ENCODE results near the gene MT1A.

MT1A gene

DNA sequence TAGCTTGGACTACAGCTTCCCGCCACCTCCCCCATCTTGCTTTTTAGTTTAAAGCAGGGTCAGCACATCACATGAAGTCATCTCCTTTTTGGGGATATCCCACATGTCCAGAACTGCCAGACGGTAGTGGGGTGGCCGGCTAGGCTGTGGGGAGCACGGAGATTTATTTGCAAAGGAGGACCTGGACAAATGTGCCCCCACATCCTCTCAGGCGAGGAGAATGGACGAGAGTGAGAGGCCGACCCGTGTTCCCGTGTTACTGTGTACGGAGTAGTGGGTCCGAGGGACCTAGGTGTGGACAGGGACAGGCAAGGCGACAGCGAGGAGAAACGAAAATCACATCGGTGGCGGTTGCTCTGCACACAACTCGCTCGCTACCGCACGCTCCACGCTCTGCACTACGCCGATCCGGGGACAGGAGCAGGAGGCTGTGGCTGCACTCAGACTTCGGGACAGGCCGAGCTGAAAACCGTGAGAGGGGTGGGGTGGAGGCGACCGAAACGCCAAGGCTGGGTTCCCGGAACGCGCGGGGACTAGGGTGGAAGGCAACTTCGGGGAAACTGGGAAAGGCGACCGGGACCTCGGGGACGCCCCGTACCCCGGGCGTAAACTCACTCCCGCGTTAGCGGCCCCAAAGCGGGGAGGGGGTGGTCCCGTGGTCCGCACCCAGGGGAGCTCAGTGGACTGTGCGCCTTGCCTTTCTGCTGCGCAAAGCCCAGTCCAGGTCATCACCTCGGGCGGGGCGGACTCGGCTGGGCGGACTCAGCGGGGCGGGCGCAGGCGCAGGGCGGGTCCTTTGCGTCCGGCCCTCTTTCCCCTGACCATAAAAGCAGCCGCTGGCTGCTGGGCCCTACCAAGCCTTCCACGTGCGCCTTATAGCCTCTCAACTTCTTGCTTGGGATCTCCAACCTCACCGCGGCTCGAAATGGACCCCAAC, at the start of gene MT1A:
Gene MT1A (plus strand): TSS at position 853 of the 937 bp plus-strand sequence. CDS start 73 bp downstream, at position 926.
- DNase-seq, result peak in 1 of 2 donors; percentile 40

DNA sequence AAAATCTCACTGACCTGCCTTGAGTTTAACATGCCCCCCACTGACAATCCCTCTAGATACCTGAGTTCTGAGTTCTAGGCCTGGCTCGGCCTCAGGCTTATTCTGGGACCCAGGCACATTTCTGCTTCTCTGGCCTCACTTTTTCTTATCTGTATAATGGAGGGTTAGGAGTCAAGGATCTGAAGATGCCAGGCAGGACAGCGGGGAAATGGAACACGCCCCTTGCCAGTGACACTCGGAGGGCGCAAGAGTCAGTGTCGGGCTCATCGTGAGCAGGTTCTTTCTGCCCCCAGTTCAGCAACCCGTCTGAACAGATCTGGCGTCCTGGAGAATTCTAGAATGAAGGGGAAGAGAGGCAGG, 49.7 kb upstream of the MT1A start:
- DNase-seq, result no peak

DNA sequence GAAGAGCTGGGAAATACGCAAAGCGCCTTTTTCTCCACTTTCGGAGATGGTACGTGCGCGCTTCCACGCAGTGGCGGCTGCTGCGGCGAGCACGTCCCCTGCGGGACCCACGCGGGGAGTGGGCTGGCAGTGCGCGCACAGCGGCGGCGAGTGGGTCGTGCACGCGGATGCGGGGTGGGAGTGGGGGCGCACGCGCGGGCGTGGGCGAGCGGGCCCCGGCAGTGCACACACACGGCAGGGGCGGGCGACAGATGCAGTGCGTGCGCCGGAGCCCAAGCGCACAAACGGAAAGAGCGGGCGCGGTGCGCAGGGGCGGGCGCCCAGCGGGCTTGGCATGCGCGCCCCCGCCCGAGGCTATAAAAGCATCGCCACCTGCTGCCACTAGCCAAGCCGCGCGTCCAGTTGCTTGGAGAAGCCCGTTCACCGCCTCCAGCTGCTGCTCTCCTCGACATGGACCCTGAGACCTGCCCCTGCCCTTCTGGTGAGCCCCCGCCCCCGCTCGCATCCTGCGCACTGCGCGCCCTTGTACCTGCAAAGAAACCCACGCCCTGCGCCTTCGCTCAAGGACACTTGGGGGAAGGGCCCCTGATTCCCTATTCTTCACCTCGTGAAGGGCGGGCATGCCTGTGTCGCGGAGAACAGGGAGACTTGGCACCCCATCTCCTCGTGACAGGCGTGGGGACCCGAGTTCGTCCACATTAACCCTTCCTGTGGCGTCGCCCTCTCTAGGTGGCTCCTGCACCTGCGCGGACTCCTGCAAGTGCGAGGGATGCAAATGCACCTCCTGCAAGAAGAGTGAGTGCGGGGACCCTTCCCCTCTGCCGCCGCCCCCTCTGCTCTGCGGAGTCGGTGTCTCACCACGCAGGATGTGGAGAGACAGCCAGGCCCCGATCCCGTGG, 49.1 kb upstream of the MT1A start, which contains the start of gene MT3:
Gene MT3 (plus strand): TSS at position 388 of the 899 bp plus-strand sequence. CDS start 63 bp downstream, at position 451.
- DNase-seq, result no peak

DNA sequence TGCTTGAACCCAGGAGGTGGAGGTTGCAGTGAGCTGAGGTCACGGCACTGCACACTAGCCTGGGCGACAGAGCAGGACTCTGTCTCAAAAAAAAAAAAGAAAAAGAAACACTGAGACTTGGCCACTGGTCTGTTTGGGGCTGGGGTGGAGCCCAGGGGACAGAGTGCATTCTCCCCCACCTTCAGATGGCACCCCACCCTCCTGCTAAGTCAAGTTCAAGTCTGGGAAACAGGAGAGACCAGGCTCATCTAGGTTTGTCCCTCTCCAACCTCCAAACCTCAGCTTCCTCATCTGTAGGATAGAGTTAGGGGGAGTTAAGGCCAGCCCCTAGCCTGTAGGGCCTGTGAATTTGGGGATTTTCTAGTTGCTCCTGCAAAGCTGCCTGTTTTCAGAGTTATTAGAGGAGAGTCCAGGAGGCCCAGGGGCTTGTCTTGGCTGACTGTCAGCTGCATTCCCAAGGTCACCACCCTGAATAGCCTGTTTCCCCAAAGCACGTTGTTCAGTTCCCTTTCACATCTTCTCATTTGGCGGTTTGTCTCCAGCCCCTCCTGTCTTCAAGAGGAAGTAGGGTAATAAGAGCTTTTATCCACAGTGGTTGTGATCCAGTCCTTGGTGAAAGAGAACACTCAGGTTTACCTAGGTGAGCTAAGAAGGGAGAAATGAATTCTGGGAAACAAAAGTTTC, 46.9 kb upstream of the MT1A start:
- peak; percentile 18 to 31 for DNase-seq

DNA sequence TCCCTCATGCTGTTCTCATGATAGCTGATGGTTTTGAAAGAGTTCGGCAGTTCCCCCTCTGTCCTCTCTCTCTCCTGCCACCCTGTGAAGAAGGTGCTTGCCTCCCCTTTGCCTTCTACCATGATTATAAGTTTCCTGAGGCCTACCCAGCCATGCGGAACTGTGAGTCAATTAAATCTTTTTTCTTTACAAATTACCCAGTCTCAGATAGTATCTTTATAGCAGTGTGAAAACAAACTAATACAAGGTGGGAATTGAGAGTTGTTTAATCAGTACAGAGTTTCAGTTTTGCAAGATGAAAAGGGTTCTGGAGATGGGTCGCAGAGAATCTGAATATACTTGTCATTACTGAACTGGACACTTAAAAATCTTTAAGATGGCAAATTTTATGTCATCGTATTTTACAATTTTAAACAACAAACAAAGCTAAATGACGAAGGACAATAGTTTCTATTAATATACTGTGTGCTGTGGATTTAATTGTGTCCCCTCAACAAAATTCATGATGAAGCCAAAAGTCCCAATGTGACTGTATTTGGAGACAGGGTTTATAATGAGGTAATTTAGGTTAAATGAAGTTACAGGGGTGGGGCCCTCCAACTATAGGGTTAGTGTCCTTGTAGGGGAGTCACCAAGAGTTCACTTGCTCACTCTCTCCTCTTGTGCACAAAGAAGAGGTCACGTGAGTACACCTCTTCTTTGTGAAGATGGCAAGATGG, 44.7 kb upstream of the MT1A start:
- no peak for DNase-seq

DNA sequence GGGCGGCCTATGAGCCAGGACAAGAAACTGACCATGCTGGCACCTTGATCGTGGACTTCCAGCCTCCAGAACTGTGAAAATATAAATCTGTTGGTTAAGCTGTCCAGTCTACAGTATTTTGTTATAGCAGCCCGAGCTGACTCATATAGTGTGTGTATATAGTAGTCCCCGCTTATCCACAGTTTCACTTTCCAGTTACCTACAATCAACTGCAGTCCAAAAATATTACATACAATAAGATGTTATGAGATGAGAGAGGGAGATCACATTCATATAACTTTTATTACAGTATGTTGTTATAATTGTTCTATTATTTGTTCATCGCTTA, 44.2 kb upstream of the MT1A start:
- DNase-seq, result no peak

DNA sequence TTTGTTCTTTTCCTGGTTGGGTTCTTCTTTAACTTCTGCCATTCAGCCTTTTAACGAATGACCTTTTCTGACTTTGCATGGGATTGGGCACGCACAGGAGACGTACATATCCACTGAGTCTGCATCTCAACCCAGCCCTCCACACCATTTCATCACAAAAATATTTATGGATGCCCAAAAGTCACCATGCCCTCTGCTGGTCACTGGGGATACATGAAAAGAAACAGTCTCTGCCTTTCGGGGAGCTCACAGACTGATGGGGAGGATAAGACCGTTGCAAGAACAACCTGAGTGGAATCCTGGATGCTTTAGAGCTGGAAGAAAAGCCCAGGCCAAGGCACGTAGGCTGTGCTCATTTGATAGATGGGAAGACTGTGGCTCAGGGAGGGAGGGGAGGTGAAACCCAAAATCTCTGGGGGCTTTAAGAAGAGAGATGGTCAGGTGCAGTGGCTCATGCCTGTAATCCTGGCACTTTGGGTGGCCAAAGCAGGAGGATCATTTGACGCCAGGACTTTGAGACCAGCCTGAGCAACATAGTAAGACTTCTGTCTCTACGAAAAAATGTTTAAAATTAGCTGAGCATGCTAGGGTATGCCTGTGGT, 38.0 kb upstream of the MT1A start:
- DNase-seq, result peak; percentile 48 to 72

DNA sequence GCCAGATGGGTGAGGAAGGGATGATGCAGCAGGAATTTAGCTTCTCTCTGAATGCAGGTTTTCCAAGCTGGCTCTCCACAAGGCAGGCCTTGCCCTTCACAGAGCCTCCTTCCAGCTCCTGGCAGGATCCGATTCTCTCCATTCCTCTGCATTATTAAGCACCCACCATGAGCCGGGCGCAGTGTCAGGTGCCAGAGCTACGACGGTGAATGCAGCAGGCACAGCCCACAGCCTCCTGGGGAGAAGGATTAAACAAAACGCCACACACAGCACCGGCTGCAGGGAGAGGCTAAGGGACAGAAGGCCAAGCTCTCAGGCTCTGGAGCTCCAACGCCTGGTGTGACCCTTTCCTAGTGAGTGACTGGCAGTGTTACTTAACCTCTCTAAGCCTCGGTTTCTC, 37.1 kb upstream of the MT1A start:
- DNase-seq, result no peak

DNA sequence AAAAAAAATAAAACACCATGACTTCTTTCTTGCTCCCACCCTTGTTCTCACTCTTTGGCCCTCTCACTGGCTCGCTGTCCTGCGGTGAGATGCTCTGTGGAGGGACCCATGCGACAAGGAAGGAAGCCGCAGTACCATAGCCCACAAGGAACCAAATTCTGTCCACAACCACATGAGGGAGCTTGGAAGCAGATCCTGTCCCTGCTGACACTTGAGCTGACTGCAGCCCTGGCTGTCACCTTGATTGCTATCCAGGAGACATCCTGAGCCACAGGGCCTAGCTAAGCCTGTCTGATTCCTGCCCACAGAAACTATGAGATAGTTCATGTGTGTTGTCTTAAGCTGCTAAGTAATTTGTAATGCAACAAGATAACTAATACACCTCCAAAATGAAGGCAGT, 34.9 kb upstream of the MT1A start:
- peak; percentile 47 to 65 for DNase-seq

DNA sequence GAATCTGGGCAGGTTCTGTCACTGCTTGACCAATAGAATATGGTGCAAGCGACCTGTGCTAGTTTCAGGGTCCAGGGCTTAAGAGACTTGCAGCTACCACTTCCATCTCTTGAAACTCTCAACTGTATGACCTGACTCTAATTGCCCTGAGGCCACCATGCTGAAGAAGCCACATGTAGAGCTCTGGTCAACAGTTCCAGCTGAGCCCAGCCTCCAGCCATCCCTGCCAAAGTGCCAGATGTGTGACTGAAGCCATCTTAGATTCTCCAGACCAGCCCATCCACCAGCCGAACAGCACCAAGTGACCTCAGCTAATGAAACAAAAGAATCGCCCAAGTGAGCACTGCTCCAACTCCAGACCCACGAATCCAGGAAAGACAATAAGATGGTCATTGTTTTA, 33.5 kb upstream of the MT1A start:
- DNase-seq, result no peak

DNA sequence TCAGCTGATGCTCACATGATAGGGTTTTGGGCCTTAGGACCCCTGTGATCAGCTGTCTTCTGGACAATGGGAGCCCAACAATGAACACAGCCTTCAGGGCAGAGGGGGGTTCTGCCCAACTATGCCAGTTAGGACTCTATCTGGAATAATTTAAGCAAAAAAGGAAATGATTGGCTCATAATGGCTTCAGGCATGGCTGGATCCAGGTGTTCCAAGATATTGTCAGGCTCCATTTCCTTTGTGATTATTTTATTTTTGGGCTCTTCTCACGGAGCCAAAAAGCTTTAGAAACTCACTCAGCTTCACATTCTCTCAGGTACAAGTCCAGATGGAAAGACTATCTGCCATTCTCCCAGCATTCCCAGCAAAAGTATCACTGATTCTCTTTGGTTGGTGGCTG, 33.0 kb upstream of the MT1A start:
- DNase-seq, result no peak

DNA sequence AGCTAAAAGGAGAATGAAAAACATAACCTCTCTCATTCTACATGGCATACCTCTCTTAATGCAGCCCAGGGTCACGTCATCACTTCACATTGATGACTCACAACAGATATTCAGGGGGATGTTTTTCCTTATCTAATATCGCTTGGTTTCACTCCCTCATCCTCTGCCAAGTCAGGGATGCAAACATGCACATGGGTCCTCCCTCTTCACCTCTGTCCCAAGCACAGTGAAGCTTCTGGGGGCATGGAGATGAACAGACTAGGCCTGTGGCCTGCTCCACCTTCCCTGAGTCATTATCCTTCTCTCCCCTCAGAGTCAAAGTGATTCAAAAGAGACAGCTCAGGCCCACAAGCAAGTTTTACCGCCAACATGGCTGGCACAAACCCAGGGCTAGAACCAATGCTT, 32.4 kb upstream of the MT1A start:
- no peak for DNase-seq

DNA sequence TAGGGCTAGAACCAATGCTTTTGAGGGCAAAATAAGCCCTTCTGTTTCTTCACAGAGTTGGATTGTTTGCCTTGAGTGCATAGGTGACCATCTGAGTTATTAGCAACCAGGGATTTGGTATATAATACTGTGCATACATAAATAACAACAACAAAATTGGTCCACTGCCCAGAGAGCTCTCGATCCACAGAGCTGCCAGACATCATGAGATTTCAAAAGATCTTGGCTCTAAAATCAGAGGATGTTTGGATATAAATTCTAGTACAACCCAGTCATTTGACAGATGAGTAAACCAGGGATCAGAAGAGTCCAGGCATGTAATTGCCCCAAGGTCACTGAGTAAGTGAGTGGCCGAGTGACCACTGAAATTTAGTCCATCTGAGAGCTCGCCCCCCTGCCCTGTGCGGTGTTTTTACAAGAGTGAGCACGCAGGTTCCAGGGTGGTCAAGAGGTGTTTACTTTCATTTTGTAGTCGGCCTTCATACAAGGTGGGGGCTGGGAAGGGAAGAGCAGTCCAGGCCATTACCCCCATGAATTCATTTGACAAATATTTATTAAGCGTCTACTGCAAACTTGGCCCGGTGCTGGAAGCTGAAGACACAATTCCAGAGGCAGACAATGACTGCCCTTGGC, 31.9 kb upstream of the MT1A start:
- DNase-seq, result no peak

DNA sequence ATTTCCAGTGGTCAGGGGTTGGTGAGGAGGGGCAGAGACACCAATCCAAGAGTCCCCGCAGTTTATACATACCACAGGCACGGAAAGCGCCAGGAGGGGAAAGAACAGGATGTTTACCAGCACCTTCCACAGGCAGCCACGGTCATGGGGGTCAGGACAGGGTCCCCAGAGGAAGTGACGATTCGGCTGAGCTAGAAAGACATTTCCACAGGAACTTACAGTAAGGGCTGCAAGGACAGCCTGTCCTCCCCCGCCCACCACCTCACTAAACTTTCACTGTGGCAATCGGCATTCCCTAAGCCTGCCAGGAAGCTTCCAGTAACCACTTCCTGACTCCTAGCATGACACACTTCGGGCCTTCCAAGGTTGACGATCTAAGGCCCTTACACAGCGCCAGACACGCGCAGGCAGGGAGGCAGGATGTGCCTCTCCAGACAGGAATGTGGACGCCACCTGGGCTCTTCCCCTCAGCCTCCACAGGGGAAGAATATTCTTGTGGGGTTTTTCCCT, 31.3 kb upstream of the MT1A start:
- peak in 1 of 2 donors; percentile 62 for DNase-seq

DNA sequence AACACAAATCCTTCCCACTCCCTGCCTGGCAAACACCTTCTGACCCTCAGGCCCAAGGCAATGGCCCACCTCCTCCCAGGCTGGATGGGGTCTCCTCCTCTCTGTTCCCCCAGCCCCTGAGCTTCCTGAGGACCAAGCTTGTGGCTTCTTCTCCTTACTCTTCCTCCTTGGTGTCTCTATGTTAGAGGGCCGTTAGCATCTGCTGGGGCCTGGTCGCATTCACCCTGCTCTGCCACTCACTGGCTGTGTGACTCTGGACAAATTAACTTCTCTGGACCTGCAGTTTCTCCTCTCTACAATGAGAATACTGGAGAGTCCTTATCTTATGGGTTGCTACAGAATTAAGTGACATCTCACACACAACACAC, 30.8 kb upstream of the MT1A start:
- DNase-seq, result no peak

DNA sequence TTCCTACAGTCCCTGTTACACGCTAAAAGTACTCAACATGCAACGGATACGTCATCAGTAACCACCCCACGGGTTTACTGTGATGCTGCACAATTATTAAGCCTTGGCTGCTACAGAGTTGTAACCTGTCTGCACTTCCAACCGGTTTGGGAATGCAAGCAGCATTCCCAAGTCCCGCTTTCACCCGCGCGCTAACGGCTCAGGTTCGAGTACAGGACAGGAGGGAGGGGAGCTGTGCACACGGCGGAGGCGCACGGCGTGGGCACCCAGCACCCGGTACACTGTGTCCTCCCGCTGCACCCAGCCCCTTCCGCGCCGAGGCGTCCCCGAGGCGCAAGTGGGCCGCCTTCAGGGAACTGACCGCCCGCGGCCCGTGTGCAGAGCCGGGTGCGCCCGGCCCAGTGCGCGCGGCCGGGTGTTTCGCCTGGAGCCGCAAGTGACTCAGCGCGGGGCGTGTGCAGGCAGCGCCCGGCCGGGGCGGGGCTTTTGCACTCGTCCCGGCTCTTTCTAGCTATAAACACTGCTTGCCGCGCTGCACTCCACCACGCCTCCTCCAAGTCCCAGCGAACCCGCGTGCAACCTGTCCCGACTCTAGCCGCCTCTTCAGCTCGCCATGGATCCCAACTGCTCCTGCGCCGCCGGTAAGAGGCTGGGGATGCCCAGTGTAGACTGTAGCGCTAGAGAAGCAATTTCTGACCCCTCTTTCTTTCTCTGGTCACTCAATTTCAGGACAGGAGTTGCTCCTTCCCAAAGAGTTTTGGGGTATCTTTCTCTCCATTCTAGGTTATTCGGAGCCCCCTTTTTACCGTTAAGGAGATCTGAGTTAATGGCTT, 30.2 kb upstream of the MT1A start, which contains the start of gene MT2A:
Gene MT2A (plus strand): TSS at position 542 of the 833 bp plus-strand sequence. CDS start 72 bp downstream, at position 614.
- peak; percentile 96 for DNase-seq

DNA sequence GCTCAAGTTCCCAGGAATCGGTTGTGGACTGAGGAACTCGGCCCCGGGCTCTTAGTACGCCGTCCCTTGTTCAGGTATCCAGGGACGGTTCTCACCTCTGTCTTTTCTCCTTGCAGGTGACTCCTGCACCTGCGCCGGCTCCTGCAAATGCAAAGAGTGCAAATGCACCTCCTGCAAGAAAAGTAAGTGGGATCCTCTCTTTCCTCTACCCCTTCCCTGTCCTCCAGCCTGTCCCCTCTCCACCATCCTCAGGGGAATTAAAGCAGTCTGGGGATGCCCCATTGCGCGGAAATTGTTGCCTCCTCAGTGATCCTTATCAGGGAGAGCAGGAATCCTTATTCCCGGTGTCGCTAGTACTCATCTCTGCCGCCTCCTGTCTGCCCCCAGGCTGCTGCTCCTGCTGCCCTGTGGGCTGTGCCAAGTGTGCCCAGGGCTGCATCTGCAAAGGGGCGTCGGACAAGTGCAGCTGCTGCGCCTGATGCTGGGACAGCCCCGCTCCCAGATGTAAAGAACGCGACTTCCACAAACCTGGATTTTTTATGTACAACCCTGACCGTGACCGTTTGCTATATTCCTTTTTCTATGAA, 29.5 kb upstream of the MT1A start:
- DNase-seq, result no peak

DNA sequence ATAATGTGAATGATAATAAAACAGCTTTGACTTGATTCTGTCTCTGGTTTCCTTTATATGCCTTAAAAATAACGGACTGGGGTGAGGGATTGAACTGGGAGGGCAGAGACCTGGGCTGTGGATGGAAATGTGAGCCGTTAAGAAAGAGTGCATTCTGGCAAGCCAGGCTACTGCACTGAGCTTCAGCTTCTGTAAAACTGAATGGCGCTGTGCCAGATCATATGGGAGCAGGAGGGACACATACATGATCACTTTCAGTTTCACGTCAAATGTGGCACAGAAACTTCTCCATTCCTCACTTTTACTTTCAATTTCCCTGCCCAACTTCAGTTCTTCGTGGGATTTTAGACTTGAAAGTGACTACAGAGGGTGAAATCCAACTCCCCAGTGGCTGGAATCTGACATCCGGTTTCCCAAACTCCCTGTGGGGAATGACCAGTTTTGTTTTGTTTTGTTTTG, 29.0 kb upstream of the MT1A start:
- DNase-seq, result peak; percentile 96 to 99

DNA sequence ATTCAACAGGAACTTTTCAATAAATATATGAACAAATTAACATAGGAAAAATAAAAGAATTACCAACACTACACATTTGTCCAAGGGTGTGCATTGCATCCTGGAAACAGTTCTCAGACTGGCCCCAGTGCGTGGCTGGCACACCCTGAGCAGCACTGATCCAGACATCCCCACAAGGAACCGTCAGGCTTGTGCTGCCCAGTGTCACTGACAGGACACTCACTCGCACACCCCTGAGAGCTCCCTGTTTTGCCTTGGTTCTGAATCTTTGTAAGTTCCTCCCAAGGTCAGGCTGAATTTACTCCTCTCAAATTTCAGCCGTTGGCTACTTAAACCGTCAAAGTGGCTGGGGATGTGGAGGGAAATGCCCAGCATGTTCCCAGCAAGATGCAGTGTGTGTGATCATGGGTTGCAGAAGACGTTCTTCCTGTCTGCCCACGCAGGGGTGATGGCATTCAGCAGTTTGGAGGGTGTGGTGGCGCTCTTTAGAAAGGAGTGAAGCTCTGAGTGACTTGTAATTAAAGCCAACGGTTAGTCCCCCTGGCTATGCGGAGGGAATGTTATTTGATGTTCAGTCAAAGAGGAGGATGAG, 28.4 kb upstream of the MT1A start:
- peak; percentile 95 to 99 for DNase-seq

Data from inflammatory macrophage treated with lipopolysaccharide for 1 hour (primary cell).